ENCODE results near the gene NIPBL.
"Not testable (repeated sequence)": the region's sequence is repeated elsewhere in the genome, so short reads cannot be mapped to it uniquely, and the experiment has no call there.

The NIPBL gene

DNA sequence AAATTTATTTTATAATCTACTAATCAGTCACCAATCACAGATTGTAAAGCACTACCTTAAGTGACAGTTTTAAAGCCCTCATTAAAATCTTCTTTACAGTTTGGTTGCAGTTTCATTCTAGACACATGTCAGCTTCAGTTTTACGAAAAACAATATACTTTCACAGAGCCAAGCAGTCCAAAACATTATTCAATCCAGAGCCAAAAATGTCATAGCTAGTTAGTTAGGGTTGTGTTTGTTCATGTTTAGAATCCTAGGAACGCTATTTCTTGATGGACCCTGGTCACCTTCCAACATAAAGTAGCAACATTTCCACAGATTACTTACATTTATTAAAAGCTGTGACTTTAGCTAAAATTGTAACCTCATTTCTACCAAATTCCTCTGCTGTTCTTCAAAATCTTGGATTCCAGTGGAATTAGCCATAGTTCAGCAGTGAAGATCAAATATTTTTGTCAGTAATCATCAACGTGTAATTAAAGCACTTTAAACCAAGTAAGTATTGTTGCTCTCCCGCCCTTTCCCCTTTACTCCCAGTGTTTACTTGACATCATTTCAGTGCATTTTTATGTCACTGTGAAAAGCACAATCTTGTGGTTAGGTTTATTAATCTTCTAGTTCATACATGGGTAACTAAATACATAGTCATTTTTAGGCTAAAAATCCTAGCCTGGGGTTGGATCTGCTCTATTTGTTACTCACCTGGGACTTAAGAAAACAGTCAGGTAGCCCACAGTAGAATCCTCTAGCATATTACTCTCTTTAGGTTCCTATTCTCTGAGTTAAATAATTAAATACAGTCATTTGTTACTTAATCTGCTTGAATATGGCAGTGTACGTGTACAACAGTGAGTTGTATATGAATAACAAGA is 74.3 kb downstream of the NIPBL start:
- DNase-seq = no peak

DNA sequence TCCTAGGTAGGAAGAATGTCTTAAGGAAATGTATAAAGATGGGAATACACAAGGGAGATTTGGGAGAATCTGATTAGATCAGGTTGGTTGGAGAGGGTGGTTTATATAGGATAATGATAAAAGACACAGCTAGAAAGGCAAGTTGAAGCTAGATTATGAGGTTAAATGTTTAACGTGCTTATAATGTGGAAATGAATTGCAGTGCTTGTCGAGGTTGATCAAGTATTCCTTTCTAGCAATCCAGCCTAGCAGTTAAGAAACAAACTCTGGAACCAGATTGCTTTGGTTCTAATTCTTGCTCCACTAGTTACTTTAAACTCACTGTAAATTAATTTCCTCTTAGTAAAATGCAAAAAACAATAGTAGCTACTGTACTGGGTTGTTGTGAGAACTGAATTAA is 76.5 kb downstream of the NIPBL start:
- no peak for DNase-seq

DNA sequence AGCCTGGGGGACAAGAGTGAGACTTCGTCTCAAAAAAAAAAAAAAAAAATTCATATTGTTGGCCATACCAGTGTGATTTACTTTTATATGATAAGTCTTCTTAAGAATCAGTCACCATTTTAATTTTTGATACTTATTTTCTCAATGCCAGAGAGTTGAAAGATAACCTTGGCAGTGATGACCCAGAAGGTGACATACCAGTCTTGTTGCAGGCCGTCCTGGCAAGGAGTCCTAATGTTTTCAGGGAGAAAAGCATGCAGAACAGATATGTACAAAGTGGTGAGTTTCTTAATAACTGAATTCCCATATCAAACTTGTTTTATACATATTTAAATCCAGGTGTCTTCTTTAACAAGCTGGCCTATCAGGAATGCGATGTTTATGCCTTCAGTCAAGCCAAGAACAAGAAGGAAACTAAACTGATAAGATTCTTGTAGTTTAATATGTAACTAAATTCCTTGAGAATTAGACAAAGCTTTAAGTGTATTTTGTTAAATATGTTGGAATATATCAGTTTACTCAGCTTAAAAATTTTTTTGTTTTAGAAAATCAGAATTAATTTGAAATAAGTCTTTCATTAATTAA is 81.5 kb downstream of the NIPBL start:
- no peak for DNase-seq

DNA sequence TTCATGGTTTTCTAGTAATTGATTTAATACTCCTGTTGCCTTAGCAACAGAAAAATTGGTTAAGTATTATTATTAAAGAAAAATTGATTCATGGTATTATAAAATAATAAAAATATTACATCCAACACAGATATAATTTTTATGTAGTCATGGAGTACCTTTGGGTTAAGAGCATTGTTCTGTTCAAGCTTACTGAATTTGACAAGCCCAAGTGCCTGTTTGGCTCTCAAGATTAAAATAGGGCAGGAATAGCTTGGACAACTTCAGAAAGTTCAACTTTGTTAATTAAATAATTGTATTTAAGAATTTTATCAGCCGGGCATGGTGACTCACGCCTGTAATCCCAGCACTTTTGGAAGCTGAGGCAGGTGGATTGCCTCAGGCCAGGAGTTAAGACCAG is 82.0 kb downstream of the NIPBL start:
- DNase-seq = no peak

DNA sequence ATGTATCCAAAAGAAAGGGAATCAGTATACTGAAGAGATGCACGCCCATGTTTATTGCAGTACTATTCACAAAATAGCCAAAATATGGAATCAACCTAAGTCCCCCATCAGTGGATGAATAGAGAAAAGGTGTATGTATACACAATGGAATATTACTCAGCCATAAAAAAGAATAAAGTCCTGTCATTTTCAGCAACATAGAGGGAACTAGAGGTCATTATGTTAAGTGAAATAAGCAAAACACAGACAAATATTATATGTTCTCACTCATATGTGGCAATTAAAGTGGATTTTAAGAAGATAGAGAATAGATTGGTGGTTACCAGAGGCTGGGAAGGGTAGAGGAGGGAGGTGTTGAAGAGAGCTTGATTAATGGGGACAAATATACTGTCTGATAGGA is 88.6 kb downstream of the NIPBL start:
- DNase-seq = no peak

DNA sequence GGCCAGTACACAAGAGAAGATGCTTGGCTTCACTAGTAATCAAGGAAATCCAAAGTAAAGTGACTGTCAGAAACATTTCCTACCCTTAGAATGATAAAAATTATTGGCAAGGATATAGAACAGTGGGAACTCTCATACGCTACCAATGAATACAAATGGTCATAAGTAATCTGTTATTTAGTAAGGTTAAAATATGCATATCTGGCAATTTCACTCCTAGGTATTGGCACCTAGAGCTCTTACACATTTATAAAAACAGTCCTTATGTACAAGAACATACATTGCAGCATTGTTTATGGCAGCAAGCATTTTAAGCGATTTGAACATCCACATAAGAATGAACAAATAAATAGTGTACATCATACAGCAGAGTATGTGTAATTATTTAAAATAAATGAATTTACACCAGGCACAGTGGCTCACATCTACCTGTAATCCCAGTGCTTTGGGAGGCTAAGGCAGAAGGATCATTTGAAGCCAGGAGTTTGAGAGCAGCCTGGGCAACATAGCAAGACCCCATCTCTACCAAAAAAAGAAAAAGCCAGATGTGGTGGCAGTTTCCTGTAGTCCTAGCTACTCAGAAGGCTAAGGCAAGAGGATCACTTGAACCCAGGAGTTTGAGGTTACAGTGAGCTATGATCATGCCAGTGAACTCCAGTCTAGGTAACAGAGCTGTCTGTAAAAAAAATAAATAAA is 93.3 kb downstream of the NIPBL start:
- DNase-seq = no peak

DNA sequence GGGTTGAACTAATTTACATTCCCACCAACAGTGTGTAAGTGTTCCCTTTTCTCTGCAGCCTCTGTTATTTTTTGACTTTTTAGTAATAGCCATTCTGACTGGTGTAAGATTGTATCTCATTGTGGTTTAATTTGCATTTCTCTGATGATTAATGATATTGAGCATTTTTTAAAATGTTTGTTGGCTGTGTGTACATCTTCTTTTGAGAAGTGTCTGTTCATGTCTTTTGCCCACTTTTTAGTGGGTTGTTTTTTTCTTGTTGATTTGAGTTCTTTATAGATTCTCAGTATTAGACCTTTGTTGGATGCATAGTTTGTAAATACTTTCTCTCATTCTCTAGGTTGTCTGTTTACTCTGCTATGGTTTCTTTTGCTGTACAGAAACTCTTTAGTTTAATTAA is 101.6 kb downstream of the NIPBL start:
- no peak for DNase-seq

DNA sequence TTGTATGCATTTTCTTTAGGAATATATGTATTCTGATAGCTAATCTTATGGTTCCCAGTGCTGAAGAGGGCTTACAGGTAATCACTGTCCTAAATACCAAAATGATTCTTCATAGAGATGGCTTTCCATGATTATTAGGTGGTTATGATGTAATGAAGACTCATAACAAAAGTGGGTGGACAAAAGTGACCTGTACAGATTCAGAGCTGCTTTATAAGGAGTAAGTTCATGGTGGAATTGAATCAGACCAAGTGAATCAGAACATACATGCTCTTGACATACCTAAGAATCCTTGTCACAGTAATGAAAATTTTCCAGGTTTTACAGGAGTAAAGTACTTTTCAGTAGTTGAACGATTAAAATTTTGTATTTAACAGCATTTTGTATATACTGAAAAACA is 105.6 kb downstream of the NIPBL start:
- no peak for DNase-seq

DNA sequence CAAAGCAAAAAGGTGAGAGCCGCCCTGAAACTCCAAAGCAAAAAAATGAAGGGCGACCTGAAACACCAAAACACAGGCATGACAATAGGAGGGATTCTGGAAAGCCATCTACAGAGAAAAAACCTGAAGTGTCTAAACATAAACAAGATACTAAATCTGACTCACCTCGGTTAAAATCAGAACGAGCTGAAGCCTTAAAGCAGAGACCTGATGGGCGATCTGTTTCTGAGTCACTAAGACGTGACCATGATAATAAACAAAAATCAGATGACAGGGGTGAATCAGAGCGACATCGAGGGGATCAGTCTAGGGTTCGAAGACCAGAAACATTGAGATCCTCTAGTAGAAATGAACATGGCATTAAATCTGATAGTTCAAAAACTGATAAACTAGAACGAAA is 108.8 kb downstream of the NIPBL start:
- peak; percentile 3 for DNase-seq

DNA sequence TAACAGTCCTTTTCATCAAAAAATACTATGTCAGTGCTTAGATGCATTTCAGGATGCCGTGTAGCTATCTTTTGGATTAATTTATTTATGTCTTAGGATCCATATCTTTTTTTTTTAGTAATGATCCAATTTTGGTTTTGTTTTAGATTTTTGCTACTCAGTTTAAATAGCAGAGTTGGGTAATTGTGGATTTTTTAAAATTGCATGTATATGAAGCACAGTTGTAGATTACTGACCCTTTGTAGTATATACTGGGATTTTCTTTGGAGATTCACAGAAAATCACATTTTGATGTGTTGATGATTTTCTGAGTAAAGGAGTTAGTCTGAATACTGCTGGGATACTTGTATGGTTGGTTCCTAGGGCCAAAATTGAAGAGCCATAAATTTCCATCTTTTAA is 111.8 kb downstream of the NIPBL start:
- DNase-seq = no peak

DNA sequence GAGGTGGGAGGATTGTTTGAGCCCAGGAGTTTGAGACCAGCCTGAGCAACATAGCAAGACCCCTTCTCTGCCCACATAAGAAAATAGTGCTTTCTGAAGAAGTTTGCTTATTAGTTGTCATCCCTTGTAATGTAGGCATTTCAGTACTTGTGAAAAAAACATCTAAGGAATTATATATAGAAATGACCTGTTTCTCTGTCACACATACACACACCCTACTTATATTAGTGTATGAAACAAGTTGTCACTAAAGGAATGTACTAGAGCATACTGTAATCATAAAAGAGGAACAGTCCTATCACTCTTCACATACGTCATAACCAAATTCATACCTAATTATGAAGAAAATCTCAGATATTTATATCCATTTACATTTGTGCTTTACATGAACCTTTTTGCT is 122.0 kb downstream of the NIPBL start:
- no peak for DNase-seq

DNA sequence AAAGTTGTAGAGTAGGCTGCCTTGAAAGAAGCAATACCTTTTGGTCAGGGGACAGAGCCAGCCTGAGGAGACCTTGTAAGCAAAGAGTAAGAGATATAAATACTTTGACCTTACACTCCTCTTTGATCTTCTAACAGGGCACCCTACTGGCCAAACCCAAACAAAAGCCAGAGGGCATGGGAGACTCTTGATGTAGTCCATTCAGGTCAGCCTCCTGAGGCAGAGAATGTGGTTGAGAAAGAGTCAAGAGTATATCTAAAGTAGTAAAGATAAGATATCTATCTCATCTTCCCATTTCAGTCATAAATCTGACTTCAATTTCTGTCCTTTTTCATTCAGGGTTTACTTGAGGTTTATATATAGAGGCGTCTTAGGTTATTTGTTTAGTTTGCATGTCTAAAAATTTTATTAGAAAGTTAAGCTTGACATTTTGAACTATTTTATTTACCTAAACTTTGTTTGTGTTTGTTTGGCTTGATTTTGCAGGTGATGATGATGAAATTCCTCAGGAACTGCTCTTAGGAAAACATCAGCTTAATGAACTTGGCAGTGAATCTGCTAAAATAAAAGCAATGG is 125.7 kb downstream of the NIPBL start:
- no peak for DNase-seq

DNA sequence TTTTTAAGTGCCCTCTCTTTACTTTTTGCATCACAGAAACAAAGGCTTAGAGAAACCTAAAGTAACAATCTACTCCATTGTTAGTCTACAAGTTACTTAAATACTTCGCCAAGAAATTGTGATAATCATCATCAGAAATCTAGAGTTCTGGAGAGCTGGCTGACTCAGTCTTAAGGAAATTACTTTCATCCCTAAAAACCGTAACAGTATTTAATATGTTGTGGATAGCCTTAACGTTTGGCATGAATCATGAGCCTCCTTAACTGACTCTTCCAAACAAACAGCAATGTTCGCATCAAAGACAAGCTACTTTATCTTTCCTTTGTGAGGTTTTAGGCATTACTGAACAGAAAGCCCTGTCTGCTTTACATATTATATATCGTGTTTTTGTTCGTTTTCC is 128.7 kb downstream of the NIPBL start:
- DNase-seq = no peak

DNA sequence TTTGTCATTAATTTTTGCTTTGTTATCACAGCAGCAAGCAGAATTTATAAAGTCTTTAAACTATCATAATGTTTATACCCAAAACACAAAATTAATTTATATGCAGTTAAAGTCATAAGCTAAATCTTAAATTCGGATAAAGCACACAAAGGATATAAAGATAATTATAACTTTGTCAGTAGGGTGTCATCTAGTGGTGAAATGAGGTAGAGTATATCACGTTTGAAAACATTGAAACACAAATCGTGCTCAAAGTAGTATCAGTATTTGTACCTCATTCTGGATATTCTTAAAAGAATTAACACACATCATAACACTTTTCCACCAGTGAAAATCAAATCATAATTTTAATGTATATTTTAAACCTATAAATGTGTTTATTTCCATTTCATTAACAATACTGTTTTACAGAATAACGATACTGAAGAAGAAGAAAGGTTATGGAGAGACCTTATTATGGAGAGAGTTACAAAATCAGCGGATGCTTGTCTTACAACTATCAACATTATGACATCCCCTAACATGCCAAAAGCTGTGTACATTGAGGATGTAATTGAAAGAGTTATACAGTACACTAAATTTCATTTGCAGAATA is 129.5 kb downstream of the NIPBL start:
- DNase-seq = no peak

DNA sequence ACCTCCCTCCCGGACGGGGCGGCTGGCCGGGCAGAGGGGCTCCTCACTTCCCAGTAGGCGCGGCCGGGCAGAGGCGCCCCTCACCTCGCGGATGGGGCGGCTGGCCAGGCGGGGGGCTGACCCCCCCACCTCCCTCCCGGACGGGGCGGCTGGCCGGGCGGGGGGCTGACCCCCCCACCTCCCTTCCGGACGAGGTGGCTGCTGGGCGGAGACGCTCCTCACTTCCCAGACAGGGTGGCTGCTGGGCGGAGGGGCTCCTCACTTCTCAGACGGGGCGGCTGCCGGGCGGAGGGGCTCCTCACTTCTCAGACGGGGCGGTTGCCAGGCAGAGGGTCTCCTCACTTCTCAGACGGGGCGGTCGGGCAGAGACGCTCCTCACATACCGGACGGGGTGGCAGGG is 136.6 kb downstream of the NIPBL start:
- DNase-seq = not testable (repeated sequence)

DNA sequence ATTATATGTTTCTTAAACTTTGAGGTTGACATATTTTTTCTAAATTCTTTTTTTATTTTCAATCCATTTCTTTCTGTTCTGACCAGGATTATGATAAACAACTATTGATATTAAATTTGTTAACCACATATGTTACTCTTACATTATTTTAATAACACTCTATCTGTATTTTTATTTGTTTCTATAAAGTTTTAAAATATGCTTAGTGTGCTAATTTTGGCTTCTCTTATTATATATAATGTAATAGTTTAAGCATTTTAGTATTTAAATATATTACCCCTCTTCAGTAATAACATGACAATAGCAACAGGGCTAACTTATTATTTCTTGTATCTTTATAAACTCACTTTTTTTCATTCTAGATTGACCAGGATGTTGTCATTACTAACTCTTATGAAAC is 137.8 kb downstream of the NIPBL start:
- no peak for DNase-seq

DNA sequence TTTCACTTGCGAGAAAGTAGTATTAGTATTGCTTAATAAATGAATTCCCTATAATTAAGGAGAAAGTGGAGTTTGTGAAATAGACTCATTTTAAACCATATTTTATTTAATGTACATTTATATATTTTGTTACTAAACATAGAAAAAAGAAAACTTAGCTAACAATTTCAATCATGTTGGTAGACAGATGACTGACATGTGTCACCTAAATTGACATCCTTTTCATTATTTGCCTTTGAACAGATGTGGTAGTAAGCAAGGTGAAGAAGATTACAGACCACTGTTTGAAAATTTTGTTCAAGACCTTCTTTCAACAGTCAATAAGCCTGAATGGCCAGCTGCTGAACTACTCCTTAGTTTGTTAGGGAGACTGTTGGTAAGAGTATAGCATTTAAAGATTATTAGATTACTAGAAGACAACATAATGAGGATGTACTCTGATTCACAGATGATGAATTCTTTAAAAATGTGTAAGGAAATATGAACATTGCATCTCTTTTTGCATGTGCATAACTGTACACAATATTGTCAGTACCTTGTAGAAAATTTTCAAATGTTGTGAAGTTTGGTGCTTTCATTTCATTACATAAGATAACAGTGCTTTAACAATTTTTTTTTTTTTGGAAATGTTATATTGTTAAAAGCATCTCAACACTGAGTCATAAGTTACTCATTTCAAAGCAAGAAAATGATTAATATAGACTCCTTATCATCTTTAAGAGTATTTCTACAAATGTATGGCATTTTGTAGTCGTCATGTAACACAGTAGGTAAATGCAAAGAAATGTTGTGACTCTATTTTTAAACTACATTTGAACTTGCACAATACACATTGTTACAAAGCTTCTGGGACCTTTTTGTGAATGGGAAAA is 139.5 kb downstream of the NIPBL start:
- DNase-seq = no peak

DNA sequence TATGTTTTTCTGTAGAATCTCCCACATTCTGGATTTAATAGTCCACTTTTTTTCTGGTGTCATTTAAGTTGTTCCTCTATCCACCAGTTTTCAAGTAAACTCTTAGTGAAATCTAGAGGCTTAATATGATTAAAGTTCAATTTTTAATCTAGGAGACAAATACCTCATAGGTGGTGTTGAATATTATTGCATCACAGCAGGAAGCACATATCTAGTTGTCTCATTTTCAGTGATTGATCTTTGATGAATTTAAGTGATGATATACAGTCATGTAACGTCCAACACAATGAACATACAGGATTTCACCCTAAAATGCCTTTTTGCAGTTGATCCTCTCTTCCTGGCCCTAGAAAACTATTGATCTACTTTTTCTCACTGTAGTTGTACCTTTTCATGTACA is 152.3 kb downstream of the NIPBL start:
- DNase-seq = no peak

DNA sequence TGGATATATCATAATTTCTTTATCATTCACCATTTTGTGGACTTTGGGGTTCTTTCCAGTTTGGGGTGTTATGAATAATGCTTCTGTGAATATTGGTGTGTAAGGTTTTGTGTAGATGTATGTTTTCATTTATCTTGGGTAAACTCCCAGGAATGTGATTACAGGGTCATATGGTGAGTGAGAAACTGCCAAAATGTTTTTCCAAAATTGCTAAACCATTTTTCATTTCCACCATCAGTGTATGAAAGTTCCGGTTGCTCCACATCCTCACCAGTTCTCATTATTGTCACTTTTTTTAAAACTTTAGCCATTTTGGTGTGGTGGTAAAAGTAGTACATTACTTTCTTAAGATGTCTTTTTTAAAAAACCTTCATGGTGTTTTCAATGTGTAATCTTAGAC is 152.9 kb downstream of the NIPBL start:
- DNase-seq = no peak

DNA sequence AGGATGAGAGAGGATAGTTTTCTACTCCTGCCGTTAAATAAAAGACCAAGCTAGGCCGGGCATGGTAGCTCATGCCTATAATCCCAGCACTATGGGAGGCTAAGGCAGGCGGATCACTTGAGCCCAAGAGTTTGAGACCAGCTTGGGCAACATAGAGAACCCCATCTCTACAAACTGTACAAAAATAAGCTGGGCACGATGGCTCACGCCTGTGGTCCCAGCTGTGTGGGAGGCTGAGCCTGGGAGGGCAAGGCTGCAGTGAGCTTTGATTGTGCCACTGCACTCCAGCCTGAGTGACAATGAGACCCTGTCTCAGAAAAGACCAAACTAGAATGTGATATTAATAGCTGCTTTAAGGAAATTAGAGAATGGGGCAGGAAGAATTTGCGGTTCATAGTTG is 158.4 kb downstream of the NIPBL start:
- no peak for DNase-seq

DNA sequence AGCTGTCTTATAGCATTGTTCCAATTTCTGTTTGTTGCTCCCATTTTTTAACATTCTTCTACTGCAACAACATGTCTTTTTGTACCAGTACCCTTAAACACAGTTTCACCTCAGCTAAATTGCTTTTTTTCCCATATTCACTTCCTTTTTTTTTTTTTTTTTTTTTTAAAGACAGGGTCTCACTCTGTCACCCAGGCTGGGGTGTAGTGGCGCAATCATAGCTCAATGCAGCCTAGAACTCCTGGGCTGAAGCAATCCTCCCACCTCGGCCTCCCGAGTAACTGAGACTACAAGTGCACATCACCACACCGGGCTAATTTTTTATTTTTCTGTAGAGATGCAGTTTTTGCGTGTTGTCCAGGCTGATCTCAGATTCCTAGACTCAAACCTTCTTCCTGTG is 161.3 kb downstream of the NIPBL start:
- no peak for DNase-seq

DNA sequence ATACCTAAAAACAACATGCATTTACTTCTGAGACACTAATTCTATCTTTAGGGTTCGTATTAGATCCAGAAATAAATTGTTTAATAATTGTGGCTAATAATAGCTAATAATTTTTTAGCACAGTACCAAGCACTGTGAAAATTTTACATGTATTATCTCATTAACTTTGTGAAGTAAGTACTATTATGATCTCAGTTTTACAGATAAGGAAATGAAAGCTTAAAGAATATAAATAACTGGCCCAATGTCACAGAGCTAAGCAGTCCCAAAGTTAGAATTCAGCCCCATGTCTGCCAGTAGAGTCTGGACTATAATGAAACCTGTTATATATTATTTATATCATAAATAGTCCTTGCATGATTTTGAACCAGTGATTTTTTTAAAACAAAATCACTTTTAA is 163.3 kb downstream of the NIPBL start:
- DNase-seq = no peak
